Measurements from ENCODE around the gene CDHR2.
A peak's percentile ranks its signal among the peaks of the same experiment; 100 is the strongest.

Gene CDHR2

DNA sequence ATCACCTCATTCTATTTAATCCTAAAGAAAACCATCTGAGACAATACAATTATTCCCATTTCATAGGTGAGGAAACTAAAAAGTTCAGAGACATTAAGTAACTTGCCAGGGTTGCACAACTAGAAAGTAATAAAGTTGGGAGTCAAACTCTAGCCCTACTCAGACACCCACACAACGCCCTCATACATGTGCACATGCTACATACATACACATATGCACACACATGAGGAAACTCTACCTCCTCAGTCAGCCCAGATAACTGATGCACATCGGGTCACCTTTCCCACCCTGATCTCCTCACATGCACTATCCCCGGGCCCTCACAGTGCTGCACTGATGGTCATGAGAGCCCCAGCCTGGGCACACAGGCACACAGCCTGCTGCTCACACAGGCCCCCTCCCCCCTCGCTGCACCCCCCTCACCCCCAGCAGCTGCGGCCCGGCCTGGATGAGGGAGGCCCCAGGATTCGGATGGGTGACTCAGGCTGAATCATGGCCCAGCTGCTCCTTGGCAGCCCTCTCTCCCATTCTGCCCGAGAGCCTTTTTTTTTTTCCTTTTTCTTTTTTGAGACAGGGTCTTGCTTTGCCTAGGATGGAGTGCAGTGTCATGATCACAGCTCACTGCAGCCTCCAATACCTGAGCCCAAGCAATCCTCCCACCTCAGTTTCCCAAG lies 65.8 kb downstream of the CDHR2 start:
- Mint-ChIP-seq H3K4me3 (no peak overlapping the region), H3K9me3 (no peaks in the 10 kb centered on the region), H3K27ac (no peak overlapping the region), H3K27me3 (ENCODE audit: low read depth) (peaks cover 68% of the 10 kb centered on the region), H3K36me3 (ENCODE audit: low read depth) (no peaks in the 10 kb centered on the region), H3K4me1 (ENCODE audit: low read depth) (peaks cover 3% of the 10 kb centered on the region)

DNA sequence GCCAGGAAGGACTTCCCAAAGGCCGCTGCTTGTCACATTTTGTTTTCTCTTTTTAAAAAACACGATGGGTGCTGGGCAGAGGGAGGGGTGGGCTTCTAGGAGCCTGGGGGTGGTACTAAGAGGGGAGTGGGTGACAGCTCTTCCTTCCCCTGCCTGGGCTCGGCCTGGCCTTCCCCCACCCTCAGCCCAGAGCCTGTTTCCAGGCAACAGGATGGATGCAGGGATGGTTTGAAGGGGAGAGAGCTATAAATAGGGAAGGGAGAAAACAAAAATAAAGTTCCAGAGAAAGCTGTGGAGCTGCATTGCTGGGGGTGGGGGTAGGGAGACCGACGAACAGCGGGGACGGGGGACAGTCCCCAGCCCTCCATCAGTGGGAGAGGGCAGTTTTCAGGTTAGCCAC lies 67.4 kb downstream of the CDHR2 start:
- Mint-ChIP-seq H3K27ac (no peak overlapping the region), H3K36me3 (ENCODE audit: low read depth) (peaks cover 2% of the 10 kb centered on the region)

DNA sequence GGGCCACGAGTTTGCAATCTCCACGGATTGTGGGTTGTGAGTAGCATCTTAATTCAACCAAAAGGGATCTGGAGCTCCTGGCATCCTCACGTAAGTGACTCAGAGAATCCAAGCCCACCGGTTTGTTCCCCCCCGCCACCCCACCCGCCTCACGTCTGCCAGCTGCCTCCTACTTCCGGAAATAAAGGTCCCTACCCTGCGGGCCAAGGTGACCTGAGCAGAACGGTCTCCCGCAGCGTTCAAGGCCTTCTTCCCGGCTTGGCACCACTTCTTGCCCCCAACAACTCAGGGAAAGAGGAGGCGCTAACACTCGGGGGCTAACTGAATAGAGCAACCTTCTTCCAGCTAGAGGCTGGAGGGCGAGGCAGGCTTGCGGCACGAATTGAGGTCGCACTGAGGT lies 69.6 kb downstream of the CDHR2 start:
- Mint-ChIP-seq H3K4me1 (ENCODE audit: low read depth) (peaks cover 7% of the 10 kb centered on the region), H3K4me3 (peak overlapping the region; percentile 42), H3K9me3 (no peaks in the 10 kb centered on the region), H3K36me3 (ENCODE audit: low read depth) (peaks cover 2% of the 10 kb centered on the region), H3K27me3 (ENCODE audit: low read depth) (peaks cover 70% of the 10 kb centered on the region), H3K27ac (no peak overlapping the region)

More for the DNA sequence above, 67.4 kb downstream of the CDHR2 start:
- Mint-ChIP-seq H3K9me3 (no peaks in the 10 kb centered on the region), H3K4me1 (ENCODE audit: low read depth) (peaks cover 7% of the 10 kb centered on the region), H3K4me3 (no peak overlapping the region), H3K27me3 (ENCODE audit: low read depth) (peaks cover 73% of the 10 kb centered on the region)

GRCh38 chr5:176619203-176619568 lies 70.0 kb downstream of the CDHR2 start:
- Mint-ChIP-seq H3K27ac (no peak overlapping the region), H3K9me3 (no peaks in the 10 kb centered on the region), H3K4me3 (peak overlapping the region; percentile 42), H3K36me3 (ENCODE audit: low read depth) (peaks cover 2% of the 10 kb centered on the region), H3K4me1 (ENCODE audit: low read depth) (peaks cover 7% of the 10 kb centered on the region), H3K27me3 (ENCODE audit: low read depth) (peaks cover 70% of the 10 kb centered on the region)

GRCh38 chr5:176619569-176620332 lies 70.6 kb downstream of the CDHR2 start:
- H3K27ac Mint-ChIP-seq, result no peak overlapping the region
- peaks cover 2% of the 10 kb centered on the region for H3K36me3 Mint-ChIP-seq (ENCODE audit: low read depth)
- peak overlapping the region; percentile 63 for H3K4me3 Mint-ChIP-seq
- H3K27me3 Mint-ChIP-seq (ENCODE audit: low read depth), result peaks cover 69% of the 10 kb centered on the region
- peaks cover 7% of the 10 kb centered on the region for H3K4me1 Mint-ChIP-seq (ENCODE audit: low read depth)
- no peaks in the 10 kb centered on the region for H3K9me3 Mint-ChIP-seq

DNA sequence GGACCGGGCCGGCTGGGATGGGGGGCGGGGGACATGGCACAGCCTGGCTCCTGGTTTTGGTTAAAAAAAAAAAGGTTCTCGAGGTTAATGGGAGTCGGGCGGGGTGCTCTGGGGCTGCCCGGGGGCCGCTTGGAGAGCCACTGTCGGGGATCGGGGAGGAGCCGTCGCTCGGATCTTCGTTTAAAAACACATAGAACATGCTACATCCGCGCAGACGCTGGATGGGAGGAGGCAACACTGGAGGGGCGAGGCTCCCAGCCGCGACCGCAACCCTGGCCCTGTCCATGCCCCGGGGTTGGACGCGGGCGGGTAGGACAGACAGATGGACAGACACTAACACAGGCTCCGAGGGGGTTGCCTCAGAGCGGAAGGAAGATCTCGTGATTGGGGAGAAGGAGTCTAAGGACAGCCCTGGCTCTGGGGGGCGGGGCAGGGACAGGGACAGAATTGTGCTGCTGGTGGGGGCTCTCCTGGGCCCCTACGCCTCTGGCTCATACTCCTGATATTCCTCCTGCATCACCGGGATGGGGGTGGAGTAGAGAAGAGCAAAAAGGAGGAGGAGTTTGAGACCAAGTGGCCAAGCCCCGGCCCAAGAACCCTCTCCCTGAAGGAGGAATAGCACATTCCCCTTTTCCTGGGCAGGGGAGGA lies 71.3 kb downstream of the CDHR2 start:
- Mint-ChIP-seq H3K4me3 (peak overlapping the region; percentile 63), H3K9me3 (no peaks in the 10 kb centered on the region), H3K36me3 (ENCODE audit: low read depth) (peaks cover 2% of the 10 kb centered on the region), H3K27me3 (ENCODE audit: low read depth) (peaks cover 67% of the 10 kb centered on the region), H3K27ac (no peak overlapping the region), H3K4me1 (ENCODE audit: low read depth) (peaks cover 7% of the 10 kb centered on the region)

- no peak overlapping the region for H3K4me3 Mint-ChIP-seq
- peaks cover 2% of the 10 kb centered on the region for H3K36me3 Mint-ChIP-seq (ENCODE audit: low read depth)
- H3K9me3 Mint-ChIP-seq, result no peaks in the 10 kb centered on the region
- peaks cover 62% of the 10 kb centered on the region for H3K27me3 Mint-ChIP-seq (ENCODE audit: low read depth)
- peaks cover 7% of the 10 kb centered on the region for H3K4me1 Mint-ChIP-seq (ENCODE audit: low read depth)
- H3K27ac Mint-ChIP-seq, result no peak overlapping the region
These were observed 72.5 kb downstream of the CDHR2 start for GRCh38 chr5:176621661-176622079.

GRCh38 chr5:176624142-176624541 lies 75.0 kb downstream of the CDHR2 start:
- Mint-ChIP-seq H3K4me3 (no peak overlapping the region), H3K9me3 (no peaks in the 10 kb centered on the region), H3K27me3 (ENCODE audit: low read depth) (peaks cover 67% of the 10 kb centered on the region), H3K4me1 (ENCODE audit: low read depth) (peaks cover 9% of the 10 kb centered on the region), H3K36me3 (ENCODE audit: low read depth) (peaks cover 2% of the 10 kb centered on the region), H3K27ac (no peak overlapping the region)

DNA sequence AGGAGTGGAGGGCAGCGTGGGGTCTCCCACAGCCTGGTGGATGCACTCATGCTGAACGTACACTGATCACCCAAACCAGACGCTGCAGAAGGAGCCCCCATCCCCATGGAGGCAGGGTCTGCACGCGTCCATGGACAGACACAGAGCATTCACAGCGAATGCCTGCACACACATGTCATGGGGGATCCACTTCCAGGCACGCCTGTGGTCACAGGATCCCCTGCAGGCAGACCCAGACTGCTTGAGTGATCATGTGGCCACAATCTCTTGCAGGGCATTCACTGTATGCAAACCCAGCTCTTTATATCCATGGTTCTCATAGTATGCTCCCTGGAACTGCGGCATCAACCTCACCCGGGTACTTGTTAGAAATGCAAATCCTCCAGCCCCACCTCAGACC lies 75.8 kb downstream of the CDHR2 start:
- Mint-ChIP-seq H3K27me3 (ENCODE audit: low read depth) (peaks cover 75% of the 10 kb centered on the region), H3K36me3 (ENCODE audit: low read depth) (peaks cover 2% of the 10 kb centered on the region), H3K4me1 (ENCODE audit: low read depth) (peaks cover 9% of the 10 kb centered on the region), H3K27ac (no peak overlapping the region), H3K9me3 (no peaks in the 10 kb centered on the region), H3K4me3 (no peak overlapping the region)

DNA sequence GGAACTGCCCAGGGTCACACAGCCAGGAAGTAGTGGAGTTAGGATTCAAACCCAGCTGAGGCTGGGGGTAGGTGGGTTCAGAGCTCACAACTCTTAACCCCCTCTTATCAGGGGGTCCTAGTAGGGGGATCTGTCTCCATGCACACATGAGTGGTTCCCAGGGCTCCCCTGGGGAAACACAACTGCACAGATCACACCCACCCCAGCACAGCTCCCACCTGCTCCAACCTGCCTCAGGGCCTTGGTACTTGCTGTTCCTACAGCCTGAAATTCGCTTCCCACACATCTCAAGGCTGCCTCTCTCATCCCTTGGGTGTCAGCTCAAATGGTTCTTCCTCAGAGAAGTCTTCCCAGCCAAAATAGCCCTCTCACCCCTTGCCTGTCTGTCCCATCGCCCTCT lies 76.4 kb downstream of the CDHR2 start:
- Mint-ChIP-seq H3K27me3 (ENCODE audit: low read depth) (peaks cover 71% of the 10 kb centered on the region), H3K4me3 (no peak overlapping the region), H3K27ac (no peak overlapping the region), H3K9me3 (no peaks in the 10 kb centered on the region), H3K36me3 (ENCODE audit: low read depth) (no peaks in the 10 kb centered on the region), H3K4me1 (ENCODE audit: low read depth) (peaks cover 4% of the 10 kb centered on the region)

GRCh38 chr5:176625966-176626875 lies 77.1 kb downstream of the CDHR2 start:
- H3K4me1 Mint-ChIP-seq (ENCODE audit: low read depth), result peaks cover 8% of the 10 kb centered on the region
- peaks cover 72% of the 10 kb centered on the region for H3K27me3 Mint-ChIP-seq (ENCODE audit: low read depth)
- H3K9me3 Mint-ChIP-seq, result no peaks in the 10 kb centered on the region
- H3K4me3 Mint-ChIP-seq, result no peak overlapping the region
- H3K27ac Mint-ChIP-seq, result no peak overlapping the region
- H3K36me3 Mint-ChIP-seq (ENCODE audit: low read depth), result no peaks in the 10 kb centered on the region

- H3K9me3 Mint-ChIP-seq, result no peaks in the 10 kb centered on the region
- no peak overlapping the region for H3K27ac Mint-ChIP-seq
- H3K36me3 Mint-ChIP-seq (ENCODE audit: low read depth), result no peaks in the 10 kb centered on the region
- H3K4me1 Mint-ChIP-seq (ENCODE audit: low read depth), result peaks cover 8% of the 10 kb centered on the region
- H3K4me3 Mint-ChIP-seq, result no peak overlapping the region
- H3K27me3 Mint-ChIP-seq (ENCODE audit: low read depth), result peaks cover 75% of the 10 kb centered on the region
These were observed 77.7 kb downstream of the CDHR2 start for GRCh38 chr5:176626876-176627236.

DNA sequence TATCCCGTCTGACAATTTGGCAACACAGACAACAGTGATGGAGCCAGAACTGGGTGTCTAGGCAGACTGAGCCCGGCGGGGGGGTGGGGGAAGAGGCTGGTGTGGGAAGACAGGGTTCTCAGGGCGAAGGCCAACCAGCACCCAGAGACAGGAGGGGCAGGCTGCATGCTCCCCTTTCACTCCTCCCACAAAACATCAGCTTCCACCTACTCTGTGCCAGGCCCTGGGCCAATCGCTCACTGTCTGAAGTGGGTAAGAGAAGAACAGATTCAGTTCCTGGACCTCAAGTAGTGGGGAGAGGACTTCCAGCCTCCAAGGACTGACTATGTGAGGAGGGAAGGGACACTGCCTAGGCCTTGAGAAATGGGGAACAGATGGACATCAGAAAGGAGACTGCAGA lies 78.4 kb downstream of the CDHR2 start:
- peaks cover 75% of the 10 kb centered on the region for H3K27me3 Mint-ChIP-seq (ENCODE audit: low read depth)
- no peak overlapping the region for H3K27ac Mint-ChIP-seq
- peaks cover 8% of the 10 kb centered on the region for H3K4me1 Mint-ChIP-seq (ENCODE audit: low read depth)
- no peaks in the 10 kb centered on the region for H3K9me3 Mint-ChIP-seq
- H3K4me3 Mint-ChIP-seq, result no peak overlapping the region
- H3K36me3 Mint-ChIP-seq (ENCODE audit: low read depth), result no peaks in the 10 kb centered on the region

All from T-helper 1 cell treated with Interleukin-12 subunit alpha and Interleukin-12 subunit beta and Interleukin-4 antibody, amounts not matched to agents 30 μg/mL and 1 μg/mL, for 36 hours (primary cell).